ENCODE measurements around the gene OR2L8. TPM values are rescaled to one million over a fixed set of nuclear protein-coding genes. Genes with fewer than 3 reads are reported as not detected.
A peak's percentile ranks its signal among the peaks of the same experiment; 100 is the strongest.

The OR2L8 gene
- total RNA-seq, 1 donor from 2014 or later, result not detected

GRCh38 chr1:247905910-247906503 lies 42.7 kb upstream of the OR2L8 start:
- no peak overlapping the region for H3K4me3 Mint-ChIP-seq (ENCODE audit: unreplicated experiment)

GRCh38 chr1:247906504-247907047 lies 42.1 kb upstream of the OR2L8 start:
- Mint-ChIP-seq H3K27ac (ENCODE audit: unreplicated experiment) (peak overlapping the region; percentile 80), H3K4me3 (ENCODE audit: unreplicated experiment) (no peak overlapping the region), H3K36me3 (ENCODE audit: low read depth, unreplicated experiment) (no peaks in the 10 kb centered on the region), H3K9me3 (ENCODE audit: unreplicated experiment) (peaks cover 5% of the 10 kb centered on the region), H3K27me3 (ENCODE audit: low read depth, unreplicated experiment) (no peaks in the 10 kb centered on the region), H3K4me1 (ENCODE audit: low read depth, unreplicated experiment) (no peaks in the 10 kb centered on the region)
- no peak overlapping the region for H3K27ac ChIP-seq (ENCODE audit: low read depth, low read length)
- no peaks in the 10 kb centered on the region for H3K4me1 ChIP-seq (ENCODE audit: insufficient read depth, low read length)
- no peaks in the 10 kb centered on the region for H4K20me1 ChIP-seq (ENCODE audit: insufficient read depth, low read length)
- H3K79me2 ChIP-seq (ENCODE audit: insufficient read depth, low read length), result no peaks in the 10 kb centered on the region
- peaks cover 3% of the 10 kb centered on the region for H3K9me3 ChIP-seq (ENCODE audit: insufficient read depth, low read depth, low read length)
- no peaks in the 10 kb centered on the region for H3K36me3 ChIP-seq (ENCODE audit: insufficient read depth, low read length)
- H2AFZ ChIP-seq (ENCODE audit: low read depth, low read length), result no peak overlapping the region
- DNase-seq (ENCODE audit: low read depth) (peak; percentile 28), FAIRE-seq (no peak)
- TF ChIP-seq CTCF (IDR thresholded peaks at IDR 0.05; ENCODE audit: insufficient read depth, low read depth, low read length), result no peak
- TF ChIP-seq EZH2 (IDR thresholded peaks at IDR 0.05; ENCODE audit: insufficient read depth, low read length), result no peak
- peak overlapping the region; percentile 46 for H3K4me2 ChIP-seq (ENCODE audit: low read length)
- peak overlapping the region; percentile 23 for H3K4me3 ChIP-seq (ENCODE audit: insufficient read depth, low read depth, low read length)
- no peak overlapping the region for H3K9ac ChIP-seq (ENCODE audit: low read length)
- H3K27me3 ChIP-seq (ENCODE audit: insufficient read depth, low read length), result no peaks in the 10 kb centered on the region

More at GRCh38 chr1:247905910-247906503, 42.7 kb upstream of the OR2L8 start:
- Mint-ChIP-seq H3K27me3 (ENCODE audit: low read depth, unreplicated experiment) (no peaks in the 10 kb centered on the region), H3K4me1 (ENCODE audit: low read depth, unreplicated experiment) (no peaks in the 10 kb centered on the region), H3K9me3 (ENCODE audit: unreplicated experiment) (peaks cover 5% of the 10 kb centered on the region), H3K36me3 (ENCODE audit: low read depth, unreplicated experiment) (no peaks in the 10 kb centered on the region), H3K27ac (ENCODE audit: unreplicated experiment) (peak overlapping the region; percentile 80)
- H3K27ac ChIP-seq (ENCODE audit: low read depth, low read length), result no peak overlapping the region
- H4K20me1 ChIP-seq (ENCODE audit: insufficient read depth, low read length), result no peaks in the 10 kb centered on the region
- no peaks in the 10 kb centered on the region for H3K9me3 ChIP-seq (ENCODE audit: insufficient read depth, low read depth, low read length)
- H3K4me2 ChIP-seq (ENCODE audit: low read length), result no peak overlapping the region
- no peaks in the 10 kb centered on the region for H3K4me1 ChIP-seq (ENCODE audit: insufficient read depth, low read length)
- no peak overlapping the region for H2AFZ ChIP-seq (ENCODE audit: low read depth, low read length)
- H3K36me3 ChIP-seq (ENCODE audit: insufficient read depth, low read length), result no peaks in the 10 kb centered on the region
- no peaks in the 10 kb centered on the region for H3K27me3 ChIP-seq (ENCODE audit: insufficient read depth, low read length)
- TF ChIP-seq EZH2 (IDR thresholded peaks at IDR 0.05; ENCODE audit: insufficient read depth, low read length), result no peak
- TF ChIP-seq CTCF (IDR thresholded peaks at IDR 0.05; ENCODE audit: insufficient read depth, low read depth, low read length), result no peak
- DNase-seq (ENCODE audit: low read depth), result no peak
- H3K79me2 ChIP-seq (ENCODE audit: insufficient read depth, low read length), result no peaks in the 10 kb centered on the region
- H3K9ac ChIP-seq (ENCODE audit: low read length), result no peak overlapping the region
- no peak overlapping the region for H3K4me3 ChIP-seq (ENCODE audit: insufficient read depth, low read depth, low read length)
- no peak for FAIRE-seq

GRCh38 chr1:247908766-247909165 lies 39.9 kb upstream of the OR2L8 start:
- Histone ChIP-seq H3K27me3 (ENCODE audit: insufficient read depth, low read length) (no peaks in the 10 kb centered on the region), H3K9me3 (ENCODE audit: insufficient read depth, low read depth, low read length) (peaks cover 3% of the 10 kb centered on the region), H3K4me3 (ENCODE audit: insufficient read depth, low read depth, low read length) (no peak overlapping the region), H3K4me2 (ENCODE audit: low read length) (no peak overlapping the region), H2AFZ (ENCODE audit: low read depth, low read length) (no peak overlapping the region), H3K9ac (ENCODE audit: low read length) (no peak overlapping the region), H3K4me1 (ENCODE audit: insufficient read depth, low read length) (no peaks in the 10 kb centered on the region), H3K36me3 (ENCODE audit: insufficient read depth, low read length) (no peaks in the 10 kb centered on the region), H3K27ac (ENCODE audit: low read depth, low read length) (no peak overlapping the region), H4K20me1 (ENCODE audit: insufficient read depth, low read length) (no peaks in the 10 kb centered on the region), H3K79me2 (ENCODE audit: insufficient read depth, low read length) (no peaks in the 10 kb centered on the region)
- no peak for TF ChIP-seq CTCF (IDR thresholded peaks at IDR 0.05; ENCODE audit: insufficient read depth, low read depth, low read length)
- Mint-ChIP-seq H3K9me3 (ENCODE audit: unreplicated experiment) (peaks cover 3% of the 10 kb centered on the region), H3K27me3 (ENCODE audit: low read depth, unreplicated experiment) (no peaks in the 10 kb centered on the region), H3K27ac (ENCODE audit: unreplicated experiment) (no peak overlapping the region), H3K4me3 (ENCODE audit: unreplicated experiment) (no peak overlapping the region), H3K36me3 (ENCODE audit: low read depth, unreplicated experiment) (no peaks in the 10 kb centered on the region), H3K4me1 (ENCODE audit: low read depth, unreplicated experiment) (no peaks in the 10 kb centered on the region)
- FAIRE-seq (no peak), DNase-seq (ENCODE audit: low read depth) (no peak)

Data from astrocyte (in vitro differentiated cells and primary cell).